HCT116 (cell line): ENCODE data around the gene SH3PXD2A. TPM values are rescaled to one million over a fixed set of nuclear protein-coding genes. Genes with fewer than 3 reads are reported as not detected.

ENCODE experiments used
- ATAC-seq: fragments of 200-7000 bp; cut with Tn5 transposase; 2 replicates; pipeline ENCODE4 v1.9.1; 2020; ENCODE audit warnings: mild to moderate bottlenecking, moderate library complexity
- BruUV-seq: library from RNA; stranded (reverse); fragments of 400-500 nt; replicated peaks from 2 replicates; lab custom pipeline; 2021; lab: Mats Ljungman, UMichigan
- CTCF ChIA-PET: fragments of 300-600 bp; sonication (Branson Sonifier 250); formaldehyde crosslinking; loops from one replicate; lab custom pipeline; 2021; ENCODE audit warnings: antibody characterized with exemption; lab: Charles Lee
- POLR2A ChIA-PET: fragments of 300-600, 350-600 bp; sonication (Branson Sonifier 250); formaldehyde crosslinking; loops from one replicate; lab custom pipeline; 2021; ENCODE audit warnings: antibody characterized with exemption; lab: Charles Lee
- RAD21 ChIA-PET, 2 experiments: fragments of 300-600 bp; sonication (Branson Sonifier 250); formaldehyde crosslinking; loops; one replicate each; lab custom pipeline; 2023; ENCODE audit warnings: low total read pairs in 2 of 2; ENCODE audit not compliant: uncharacterized antibody in 2 of 2, unreplicated experiment in 2 of 2, low non-redundant PET in 1 of 2; lab: Charles Lee
- DNase-seq: peaks from one replicate; pipeline ENCODE4 v3.0.0-alpha.2; 2010; ENCODE audit warnings: low read depth, low spot score
- H2AFZ ChIP-seq: fragments of 200-600 bp; shearing (Covaris generic), sonication (generic); 2 replicates; pipeline ENCODE4 v1.6.1; 2017; ENCODE audit warnings: low read depth, mixed run types, mixed read lengths, antibody characterized with exemption, low read length; ENCODE audit not compliant: poor library complexity, severe bottlenecking
- H3K27ac ChIP-seq: 2 replicates; pipeline ENCODE4 v1.5.1; 2012; ENCODE audit warnings: low read depth, low read length
- H3K27me3 ChIP-seq: fragments of 200-600 bp; sonication (generic); 2 replicates; pipeline ENCODE4 v1.6.1; 2016; ENCODE audit warnings: mixed run types, low read length, mixed read lengths; ENCODE audit not compliant: insufficient read depth
- H3K36me3 ChIP-seq, 2 experiments: fragments of 200-500 bp in 1 of 2; fragments of 200-600 bp in 1 of 2; sonication (Bioruptor generic) in 1 of 2; sonication (generic) in 1 of 2; 2 replicates each; pipeline versions ENCODE4 v1.5.1 to v1.6.1; 2014 to 2016; ENCODE audit warnings: low read length in 2 of 2, inconsistent platforms in 1 of 2, mixed read lengths in 1 of 2, mixed run types in 1 of 2; ENCODE audit not compliant: insufficient read depth in 2 of 2, control insufficient read depth in 1 of 2
- H3K4me1 ChIP-seq, 2 experiments: fragments of 200-600 bp in 1 of 2; sonication (generic) in 1 of 2; 2 replicates each; pipeline versions ENCODE4 v1.5.1 to v1.6.1; 2012 to 2017; ENCODE audit warnings: low read length in 2 of 2, inconsistent platforms in 1 of 2, mild to moderate bottlenecking in 1 of 2, mixed read lengths in 1 of 2, mixed run types in 1 of 2, moderate library complexity in 1 of 2; ENCODE audit not compliant: insufficient read depth in 2 of 2, control insufficient read depth in 1 of 2
- H3K4me2 ChIP-seq: fragments of 200-600 bp; sonication (generic); 2 replicates; pipeline ENCODE4 v1.6.1; 2017; ENCODE audit warnings: mixed run types, low read length, mixed read lengths
- H3K4me3 ChIP-seq, 2 experiments: fragments of 200-600 bp in 1 of 2; sonication (generic) in 1 of 2; replicated peaks in 1 of 2; 2 replicates each; pipeline ENCODE4 v1.5.1; 2011 to 2016; ENCODE audit warnings: low read length in 2 of 2, control low read depth in 1 of 2, low read depth in 1 of 2, mild to moderate bottlenecking in 1 of 2, mixed read lengths in 1 of 2, mixed run types in 1 of 2
- H3K79me2 ChIP-seq: fragments of 200-600 bp; sonication (generic); 2 replicates; pipeline ENCODE4 v1.6.1; 2017; ENCODE audit warnings: mild to moderate bottlenecking, mixed run types, low read length, moderate library complexity, mixed read lengths; ENCODE audit not compliant: insufficient read depth
- H3K9ac ChIP-seq: fragments of 200-600 bp; sonication (generic); 2 replicates; pipeline ENCODE4 v1.6.1; 2016; ENCODE audit warnings: low read length, mixed read lengths
- H3K9me2 ChIP-seq: fragments of 200-600 bp; sonication (generic), shearing (Covaris generic); 2 replicates; pipeline ENCODE4 v1.6.1; 2017; ENCODE audit warnings: mixed run types, mild to moderate bottlenecking, moderate library complexity; ENCODE audit not compliant: insufficient read depth
- H3K9me3 ChIP-seq, 2 experiments: fragments of 200-500 bp in 1 of 2; fragments of 200-600 bp in 1 of 2; sonication (Bioruptor generic) in 1 of 2; sonication (generic) in 1 of 2; 2 replicates each; pipeline ENCODE4 v1.6.1; 2014 to 2017; ENCODE audit warnings: low read length in 2 of 2, mixed read lengths in 2 of 2, inconsistent platforms in 1 of 2, low read depth in 1 of 2, mild to moderate bottlenecking in 1 of 2, mixed run types in 1 of 2, moderate library complexity in 1 of 2; ENCODE audit not compliant: control insufficient read depth in 1 of 2, insufficient read depth in 1 of 2
- H4K20me1 ChIP-seq: fragments of 200-600 bp; sonication (generic), shearing (Covaris generic); 2 replicates; pipeline ENCODE4 v1.6.1; 2017; ENCODE audit warnings: mixed run types, mild to moderate bottlenecking, moderate library complexity; ENCODE audit not compliant: insufficient read depth
- CEBPB ChIP-seq: IDR thresholded peaks from 2 replicates; pipeline ENCODE4 v1.6.1; 2012; ENCODE audit warnings: low read depth
- EGR1 ChIP-seq: IDR thresholded peaks from 2 replicates; pipeline ENCODE4 v1.6.1; 2012; ENCODE audit warnings: low read depth
- FOSL1 ChIP-seq: IDR thresholded peaks from 2 replicates; pipeline ENCODE4 v1.6.1; 2012; ENCODE audit warnings: low read depth
- POLR2A ChIP-seq: IDR thresholded peaks from 2 replicates; pipeline ENCODE4 v1.7.0; 2011; ENCODE audit warnings: borderline replicate concordance; ENCODE audit not compliant: insufficient read depth, insufficient read length; ENCODE audit errors: extremely low read depth
- SP1 ChIP-seq: IDR thresholded peaks from 2 replicates; pipeline ENCODE4 v1.6.1; 2012; ENCODE audit warnings: low read depth
- SRF ChIP-seq: IDR thresholded peaks from 2 replicates; pipeline ENCODE4 v1.6.1; 2012; ENCODE audit warnings: low read depth
- TCF7L2 ChIP-seq: IDR thresholded peaks from 2 replicates; pipeline ENCODE4 v1.7.0; 2011; ENCODE audit warnings: borderline replicate concordance, inconsistent platforms; ENCODE audit not compliant: insufficient read depth, insufficient read length; ENCODE audit errors: extremely low read depth
- ZFX ChIP-seq: fragments of 450-650 bp; IDR thresholded peaks from 2 replicates; pipeline ENCODE4 v1.6.1; 2017
- ZNF274 ChIP-seq: fragments of 200-500 bp; sonication (Bioruptor generic); IDR thresholded peaks from 2 replicates; pipeline ENCODE4 v1.6.1; 2014; ENCODE audit warnings: mild to moderate bottlenecking, low read depth, low read length, inconsistent platforms
- intact Hi-C: fragments of 100-400 bp; cut with micrococcal nuclease; formaldehyde crosslinking; loops from 2 replicates; pipeline ENCODE4 v1.10.0; 2022
- total RNA-seq: library from RNA; stranded (reverse); gene quantifications from one replicate; pipeline ENCODE4 v1.2.1, GENCODE V29; 2021; ENCODE audit not compliant: unreplicated experiment
- TF ChIP-seq, protein P1 (sequence below): IDR thresholded peaks from 2 replicates; pipeline ENCODE4 v1.6.1; 2012; ENCODE audit warnings: low read depth
- TF ChIP-seq, protein P2 (sequence below): IDR thresholded peaks from 2 replicates; pipeline ENCODE4 v1.6.1; 2011; ENCODE audit warnings: mild to moderate bottlenecking, low read length, moderate library complexity; ENCODE audit not compliant: insufficient replicate concordance; ENCODE audit errors: extremely low read depth
- TF ChIP-seq, protein P3 (sequence below), 3 experiments: fragments of 200-600 bp in 1 of 3; sonication (generic) in 1 of 3; IDR thresholded peaks in 2 of 3; conservative IDR thresholded peaks in 1 of 3; 2 replicates each; pipeline ENCODE4 v1.5.1; 2012 to 2017; ENCODE audit warnings: low read depth in 2 of 3, low read length in 2 of 3, antibody characterized with exemption in 1 of 3, borderline replicate concordance in 1 of 3, control low read depth in 1 of 3, mild to moderate bottlenecking in 1 of 3, mixed read lengths in 1 of 3, mixed run types in 1 of 3, moderate library complexity in 1 of 3; ENCODE audit not compliant: insufficient read depth in 1 of 3

Gene SH3PXD2A
- total RNA-seq, 1 experiment from 2014 or later = 8.7 TPM

- TF ChIP-seq, protein P1, sequence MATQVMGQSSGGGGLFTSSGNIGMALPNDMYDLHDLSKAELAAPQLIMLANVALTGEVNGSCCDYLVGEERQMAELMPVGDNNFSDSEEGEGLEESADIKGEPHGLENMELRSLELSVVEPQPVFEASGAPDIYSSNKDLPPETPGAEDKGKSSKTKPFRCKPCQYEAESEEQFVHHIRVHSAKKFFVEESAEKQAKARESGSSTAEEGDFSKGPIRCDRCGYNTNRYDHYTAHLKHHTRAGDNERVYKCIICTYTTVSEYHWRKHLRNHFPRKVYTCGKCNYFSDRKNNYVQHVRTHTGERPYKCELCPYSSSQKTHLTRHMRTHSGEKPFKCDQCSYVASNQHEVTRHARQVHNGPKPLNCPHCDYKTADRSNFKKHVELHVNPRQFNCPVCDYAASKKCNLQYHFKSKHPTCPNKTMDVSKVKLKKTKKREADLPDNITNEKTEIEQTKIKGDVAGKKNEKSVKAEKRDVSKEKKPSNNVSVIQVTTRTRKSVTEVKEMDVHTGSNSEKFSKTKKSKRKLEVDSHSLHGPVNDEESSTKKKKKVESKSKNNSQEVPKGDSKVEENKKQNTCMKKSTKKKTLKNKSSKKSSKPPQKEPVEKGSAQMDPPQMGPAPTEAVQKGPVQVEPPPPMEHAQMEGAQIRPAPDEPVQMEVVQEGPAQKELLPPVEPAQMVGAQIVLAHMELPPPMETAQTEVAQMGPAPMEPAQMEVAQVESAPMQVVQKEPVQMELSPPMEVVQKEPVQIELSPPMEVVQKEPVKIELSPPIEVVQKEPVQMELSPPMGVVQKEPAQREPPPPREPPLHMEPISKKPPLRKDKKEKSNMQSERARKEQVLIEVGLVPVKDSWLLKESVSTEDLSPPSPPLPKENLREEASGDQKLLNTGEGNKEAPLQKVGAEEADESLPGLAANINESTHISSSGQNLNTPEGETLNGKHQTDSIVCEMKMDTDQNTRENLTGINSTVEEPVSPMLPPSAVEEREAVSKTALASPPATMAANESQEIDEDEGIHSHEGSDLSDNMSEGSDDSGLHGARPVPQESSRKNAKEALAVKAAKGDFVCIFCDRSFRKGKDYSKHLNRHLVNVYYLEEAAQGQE = no peak
- TF ChIP-seq ZFX = no peak
- TF ChIP-seq EGR1 = no peak
- TF ChIP-seq ZNF274 = no peak
- no peak for TF ChIP-seq POLR2A
- TF ChIP-seq, all 23 proteins: peak for 0
These were observed 60.4 kb downstream of the SH3PXD2A start (continued) for GRCh38 chr10:103794996-103795395.

GRCh38 chr10:103793920-103794883, 61.2 kb downstream of the SH3PXD2A start:
- CTCF ChIA-PET = interaction anchor here (1.0 kb wide), 1 partner anchor 54 kb away, joined by 4 read pairs; no protein-coding TSS in a partner anchor
- intact Hi-C loops = no loop called here
- H3K36me3 ChIP-seq = no peaks in the 10 kb centered on the region
- H3K79me2 ChIP-seq = no peaks in the 10 kb centered on the region
- DNase-seq (no peak), ATAC-seq (no peak)
- BruUV-seq = no TSS peak
- H3K4me3 ChIP-seq = no peak overlapping the region
- no peaks in the 10 kb centered on the region for H3K9me2 ChIP-seq
- no peak overlapping the region for H2AFZ ChIP-seq
- no peaks in the 10 kb centered on the region for H4K20me1 ChIP-seq
- no peaks in the 10 kb centered on the region for H3K27me3 ChIP-seq
- POLR2A ChIA-PET = no interaction called here
- TF ChIP-seq SP1 (no peak), TCF7L2 (no peak), FOSL1 (no peak), SRF (no peak), ZNF274 (no peak), CEBPB (no peak)
- TF ChIP-seq, protein P2, sequence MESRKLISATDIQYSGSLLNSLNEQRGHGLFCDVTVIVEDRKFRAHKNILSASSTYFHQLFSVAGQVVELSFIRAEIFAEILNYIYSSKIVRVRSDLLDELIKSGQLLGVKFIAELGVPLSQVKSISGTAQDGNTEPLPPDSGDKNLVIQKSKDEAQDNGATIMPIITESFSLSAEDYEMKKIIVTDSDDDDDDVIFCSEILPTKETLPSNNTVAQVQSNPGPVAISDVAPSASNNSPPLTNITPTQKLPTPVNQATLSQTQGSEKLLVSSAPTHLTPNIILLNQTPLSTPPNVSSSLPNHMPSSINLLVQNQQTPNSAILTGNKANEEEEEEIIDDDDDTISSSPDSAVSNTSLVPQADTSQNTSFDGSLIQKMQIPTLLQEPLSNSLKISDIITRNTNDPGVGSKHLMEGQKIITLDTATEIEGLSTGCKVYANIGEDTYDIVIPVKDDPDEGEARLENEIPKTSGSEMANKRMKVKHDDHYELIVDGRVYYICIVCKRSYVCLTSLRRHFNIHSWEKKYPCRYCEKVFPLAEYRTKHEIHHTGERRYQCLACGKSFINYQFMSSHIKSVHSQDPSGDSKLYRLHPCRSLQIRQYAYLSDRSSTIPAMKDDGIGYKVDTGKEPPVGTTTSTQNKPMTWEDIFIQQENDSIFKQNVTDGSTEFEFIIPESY = no peak
- TF ChIP-seq, protein P3, sequence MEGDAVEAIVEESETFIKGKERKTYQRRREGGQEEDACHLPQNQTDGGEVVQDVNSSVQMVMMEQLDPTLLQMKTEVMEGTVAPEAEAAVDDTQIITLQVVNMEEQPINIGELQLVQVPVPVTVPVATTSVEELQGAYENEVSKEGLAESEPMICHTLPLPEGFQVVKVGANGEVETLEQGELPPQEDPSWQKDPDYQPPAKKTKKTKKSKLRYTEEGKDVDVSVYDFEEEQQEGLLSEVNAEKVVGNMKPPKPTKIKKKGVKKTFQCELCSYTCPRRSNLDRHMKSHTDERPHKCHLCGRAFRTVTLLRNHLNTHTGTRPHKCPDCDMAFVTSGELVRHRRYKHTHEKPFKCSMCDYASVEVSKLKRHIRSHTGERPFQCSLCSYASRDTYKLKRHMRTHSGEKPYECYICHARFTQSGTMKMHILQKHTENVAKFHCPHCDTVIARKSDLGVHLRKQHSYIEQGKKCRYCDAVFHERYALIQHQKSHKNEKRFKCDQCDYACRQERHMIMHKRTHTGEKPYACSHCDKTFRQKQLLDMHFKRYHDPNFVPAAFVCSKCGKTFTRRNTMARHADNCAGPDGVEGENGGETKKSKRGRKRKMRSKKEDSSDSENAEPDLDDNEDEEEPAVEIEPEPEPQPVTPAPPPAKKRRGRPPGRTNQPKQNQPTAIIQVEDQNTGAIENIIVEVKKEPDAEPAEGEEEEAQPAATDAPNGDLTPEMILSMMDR (IDR thresholded peaks at IDR 0.05 in 2 of 3, conservative IDR thresholded peaks at IDR 0.05 in 1 of 3; ENCODE audit: borderline replicate concordance in 1 of 3, insufficient read depth in 1 of 3, low read depth in 2 of 3, low read length in 2 of 3) = no peak
- no peaks in the 10 kb centered on the region for H3K9me3 ChIP-seq
- no peak overlapping the region for H3K9ac ChIP-seq
- no peaks in the 10 kb centered on the region; a peak in 1 of 4 replicates for H3K4me1 ChIP-seq
- RAD21 ChIA-PET = no interaction called here
- no peak overlapping the region for H3K4me2 ChIP-seq
- H3K27ac ChIP-seq = no peak overlapping the region
